22Rv1 (cell line): ENCODE results near the gene KMT2D.

Experiments used
- H3K27ac ChIP-seq: fragments of 450-650 bp; 2 replicates; pipeline ENCODE4 v1.5.1; 2017
- ZFX ChIP-seq: fragments of 450-650 bp; IDR thresholded peaks from 2 replicates; pipeline ENCODE4 v1.6.1; 2017; ENCODE audit warnings: antibody characterized with exemption, borderline replicate concordance
- TF ChIP-seq, protein P1 (sequence below): fragments of 450-650 bp; IDR thresholded peaks from 2 replicates; pipeline ENCODE4 v1.5.1; 2017; ENCODE audit warnings: mild to moderate bottlenecking

Gene KMT2D

DNA sequence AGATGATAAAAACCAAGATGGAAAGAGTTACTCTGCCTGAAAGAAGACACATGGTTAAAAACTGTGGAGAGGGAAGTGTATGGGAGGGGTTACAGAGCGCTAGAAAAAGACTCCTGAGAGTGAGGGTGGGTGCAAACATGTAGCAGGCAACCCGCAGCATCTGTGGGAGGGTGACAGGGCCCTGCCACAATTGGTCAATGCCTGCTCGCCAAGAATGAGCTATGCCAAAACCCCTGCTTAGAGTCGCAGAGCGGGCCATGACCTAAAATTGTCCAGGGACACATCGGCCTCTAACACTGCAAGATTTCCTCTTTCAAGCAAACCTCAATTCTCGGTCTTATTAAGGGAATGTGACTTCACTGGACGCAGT, 42.7 kb downstream of the KMT2D start:
- peak overlapping the region; percentile 90 for H3K27ac ChIP-seq
- TF ChIP-seq, protein P1, sequence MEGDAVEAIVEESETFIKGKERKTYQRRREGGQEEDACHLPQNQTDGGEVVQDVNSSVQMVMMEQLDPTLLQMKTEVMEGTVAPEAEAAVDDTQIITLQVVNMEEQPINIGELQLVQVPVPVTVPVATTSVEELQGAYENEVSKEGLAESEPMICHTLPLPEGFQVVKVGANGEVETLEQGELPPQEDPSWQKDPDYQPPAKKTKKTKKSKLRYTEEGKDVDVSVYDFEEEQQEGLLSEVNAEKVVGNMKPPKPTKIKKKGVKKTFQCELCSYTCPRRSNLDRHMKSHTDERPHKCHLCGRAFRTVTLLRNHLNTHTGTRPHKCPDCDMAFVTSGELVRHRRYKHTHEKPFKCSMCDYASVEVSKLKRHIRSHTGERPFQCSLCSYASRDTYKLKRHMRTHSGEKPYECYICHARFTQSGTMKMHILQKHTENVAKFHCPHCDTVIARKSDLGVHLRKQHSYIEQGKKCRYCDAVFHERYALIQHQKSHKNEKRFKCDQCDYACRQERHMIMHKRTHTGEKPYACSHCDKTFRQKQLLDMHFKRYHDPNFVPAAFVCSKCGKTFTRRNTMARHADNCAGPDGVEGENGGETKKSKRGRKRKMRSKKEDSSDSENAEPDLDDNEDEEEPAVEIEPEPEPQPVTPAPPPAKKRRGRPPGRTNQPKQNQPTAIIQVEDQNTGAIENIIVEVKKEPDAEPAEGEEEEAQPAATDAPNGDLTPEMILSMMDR, result no peak
- no peak for TF ChIP-seq ZFX

DNA sequence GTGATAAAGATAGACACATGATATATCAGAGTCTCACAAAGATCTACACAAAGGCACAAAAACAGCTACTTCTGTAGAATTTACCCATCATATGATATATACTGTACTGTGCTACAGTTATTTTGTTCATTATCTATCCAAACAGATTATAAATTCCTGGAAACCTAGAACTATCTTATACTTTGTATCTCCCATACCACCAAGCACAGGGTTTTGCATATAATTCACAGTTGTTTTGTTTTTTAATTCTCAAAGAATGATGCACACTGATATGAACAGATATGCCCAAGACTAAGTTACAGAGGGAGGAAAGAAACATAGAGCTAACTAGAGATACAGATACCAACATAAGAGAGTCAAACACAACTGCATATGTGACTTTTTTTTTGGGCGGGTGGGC, 45.4 kb downstream of the KMT2D start:
- H3K27ac ChIP-seq, result no peak overlapping the region
- no peak for TF ChIP-seq ZFX
- TF ChIP-seq, protein P1, result no peak

- no peak for TF ChIP-seq ZFX
- TF ChIP-seq, protein P1, result peak; percentile 33
These were observed 46.0 kb downstream of the KMT2D start for GRCh38 chr12:49014547-49014946.

GRCh38 chr12:49013428-49013827, 47.2 kb downstream of the KMT2D start:
- no peak for TF ChIP-seq ZFX
- TF ChIP-seq, protein P1, result no peak
- no peak overlapping the region for H3K27ac ChIP-seq

More at GRCh38 chr12:49014547-49014946, 46.0 kb downstream of the KMT2D start:
- H3K27ac ChIP-seq, result no peak overlapping the region

DNA sequence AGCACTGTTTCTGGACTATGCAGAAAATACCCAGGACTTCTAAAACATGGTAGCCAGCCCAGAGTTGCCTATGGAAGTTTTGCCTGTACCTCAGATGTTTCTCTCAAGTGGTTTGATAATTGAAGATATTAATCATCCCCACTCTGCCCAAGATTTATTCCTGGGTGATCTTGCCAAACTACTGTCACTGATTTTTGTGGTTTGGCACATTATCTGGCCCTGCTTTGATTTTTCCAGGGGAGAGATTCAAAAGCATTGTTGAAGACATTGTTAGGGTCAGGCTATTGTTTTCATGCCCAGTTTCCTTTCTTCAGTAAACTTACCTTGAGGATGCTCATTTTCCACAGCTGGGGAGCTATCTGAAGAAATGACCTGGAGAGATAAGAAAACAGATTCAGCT, 47.9 kb downstream of the KMT2D start:
- no peak overlapping the region for H3K27ac ChIP-seq
- TF ChIP-seq, protein P1, result no peak
- no peak for TF ChIP-seq ZFX
